GM12878 (cell line): ENCODE measurements around the gene LCN9. TPM values are rescaled to one million over a fixed set of nuclear protein-coding genes. Genes with fewer than 3 reads are reported as not detected.

Experiments
- ATAC-seq: fragments of 200-7000 bp; cut with Tn5 transposase; 3 replicates; pipeline ENCODE4 v1.9.1; 2020; ENCODE audit warnings: mild to moderate bottlenecking, moderate library complexity
- BruUV-seq: library from RNA; stranded (reverse); fragments of 400-500 nt; replicated peaks from 2 replicates; lab custom pipeline; 2021; lab: Mats Ljungman, UMichigan
- CTCF ChIA-PET: fragments of 300-600 bp; sonication (Branson Sonifier 250); formaldehyde crosslinking; extraction: SDS; loops from one replicate; lab custom pipeline; 2021; ENCODE audit warnings: inconsistent platforms; lab: Yijun Ruan, JAX
- POLR2A ChIA-PET: fragments of 350-600 bp; formaldehyde crosslinking; extraction: SDS; loops from one replicate; lab custom pipeline; 2021; ENCODE audit warnings: inconsistent platforms; lab: Charles Lee
- RAD21 ChIA-PET: fragments of 300-600 bp; sonication (Branson Sonifier 250); formaldehyde crosslinking; loops from one replicate; lab custom pipeline; 2023; ENCODE audit warnings: antibody characterized with exemption; ENCODE audit not compliant: unreplicated experiment; lab: Charles Lee
- SMC1A ChIA-PET: fragments of 300-600 bp; sonication (Branson Sonifier 250); formaldehyde crosslinking; loops from one replicate; lab custom pipeline; 2023; ENCODE audit not compliant: unreplicated experiment, uncharacterized antibody; lab: Charles Lee
- DNase-seq: peaks from one replicate; pipeline ENCODE4 v3.0.0-alpha.2; 2011; ENCODE audit warnings: low read depth, low spot score
- FAIRE-seq: peaks from 3 replicates; lab custom pipeline; 2011; peaks lifted over from hg19 to GRCh38; lab: Jason Lieb, UNC
- H2AFZ ChIP-seq: 2 replicates; pipeline ENCODE4 v1.6.0; 2011; ENCODE audit warnings: low read depth, low read length, control low read depth; ENCODE audit not compliant: control insufficient read depth
- H3K27ac ChIP-seq: 2 replicates; pipeline ENCODE4 v1.5.1; 2011; ENCODE audit warnings: control low read depth; ENCODE audit not compliant: control insufficient read depth, insufficient read depth
- H3K27me3 ChIP-seq, 2 experiments: replicated peaks in 1 of 2; 2 replicates each; pipeline versions ENCODE4 v1.6.0 to v1.6.1; 2011; ENCODE audit warnings: low read length in 1 of 2; ENCODE audit not compliant: control insufficient read depth in 2 of 2, insufficient read depth in 2 of 2
- H3K36me3 ChIP-seq, 2 experiments: 2 replicates each; pipeline ENCODE4 v1.5.1; 2011; ENCODE audit warnings: low read length in 1 of 2; ENCODE audit not compliant: control insufficient read depth in 2 of 2, insufficient read depth in 2 of 2
- H3K4me1 ChIP-seq: 2 replicates; pipeline ENCODE4 v1.6.1; 2011; ENCODE audit warnings: mild to moderate bottlenecking, low read length, moderate library complexity, mixed read lengths; ENCODE audit not compliant: control insufficient read depth, insufficient read depth
- H3K4me2 ChIP-seq: 2 replicates; pipeline ENCODE4 v1.6.0; 2011; ENCODE audit warnings: control low read depth; ENCODE audit not compliant: control insufficient read depth, insufficient read depth
- H3K4me3 ChIP-seq: fragments of 200-600 bp; sonication (generic); 2 replicates; pipeline ENCODE4 v1.5.1; 2016
- H3K79me2 ChIP-seq: 2 replicates; pipeline ENCODE4 v1.6.0; 2011; ENCODE audit warnings: low read length; ENCODE audit not compliant: control insufficient read depth, insufficient read depth
- H3K9ac ChIP-seq: 2 replicates; pipeline ENCODE4 v1.8.0; 2011; ENCODE audit warnings: low read length, control low read depth, mixed read lengths; ENCODE audit not compliant: control insufficient read depth, insufficient read depth
- H3K9me3 ChIP-seq: replicated peaks from 3 replicates; pipeline ENCODE4 v1.5.1; 2011; ENCODE audit warnings: mild to moderate bottlenecking, low read length; ENCODE audit not compliant: control insufficient read depth, insufficient read depth
- H4K20me1 ChIP-seq: 2 replicates; pipeline ENCODE4 v1.6.0; 2011; ENCODE audit not compliant: control insufficient read depth, insufficient read depth
- BCLAF1 ChIP-seq: fragments of 450-650 bp; IDR thresholded peaks from 2 replicates; pipeline ENCODE4 v1.6.1; 2017; ENCODE audit warnings: antibody characterized with exemption, mild to moderate bottlenecking, moderate library complexity
- EED ChIP-seq: sonication (generic); IDR thresholded peaks from 2 replicates; pipeline ENCODE4 v1.6.1; 2016; ENCODE audit warnings: antibody characterized with exemption, low read depth
- EGR1 ChIP-seq, 2 experiments: IDR thresholded peaks; 1 replicate in 1 of 2; 2 replicates in 1 of 2; pipeline ENCODE4 v1.6.1; 2011 to 2012; ENCODE audit warnings: low read depth in 2 of 2, low read length in 2 of 2, borderline replicate concordance in 1 of 2, mild to moderate bottlenecking in 1 of 2, moderate library complexity in 1 of 2
- ETV6 ChIP-seq, 2 experiments: fragments of 450-650 bp in 1 of 2; IDR thresholded peaks in 1 of 2; conservative IDR thresholded peaks in 1 of 2; 2 replicates each; pipeline ENCODE4 v1.6.1; 2014; ENCODE audit warnings: antibody characterized with exemption in 1 of 2, borderline replicate concordance in 1 of 2, low read depth in 1 of 2, mild to moderate bottlenecking in 1 of 2, moderate library complexity in 1 of 2
- FOS ChIP-seq: IDR thresholded peaks from 3 replicates; pipeline ENCODE4 v1.6.1; 2011; ENCODE audit warnings: borderline replicate concordance; ENCODE audit not compliant: insufficient read length; ENCODE audit errors: extremely low read depth
- JUND ChIP-seq: IDR thresholded peaks from 2 replicates; pipeline ENCODE4 v1.6.1; 2012; ENCODE audit warnings: low read depth, mild to moderate bottlenecking, low read length, improper control_type of control experiment, moderate library complexity
- KLF5 ChIP-seq: fragments of 450-650 bp; IDR thresholded peaks from 2 replicates; pipeline ENCODE4 v1.6.1; 2014; ENCODE audit warnings: mild to moderate bottlenecking; ENCODE audit not compliant: partially characterized antibody
- MLLT1 ChIP-seq: fragments of 450-650 bp; IDR thresholded peaks from 2 replicates; pipeline ENCODE4 v1.6.1; 2016; ENCODE audit warnings: mild to moderate bottlenecking
- NRF1 ChIP-seq: conservative IDR thresholded peaks from 2 replicates; pipeline ENCODE4 v1.6.1; 2011; ENCODE audit warnings: mild to moderate bottlenecking, low read depth, low read length, improper control_type of control experiment
- REST ChIP-seq: IDR thresholded peaks from 2 replicates; pipeline ENCODE4 v1.6.1; 2012; ENCODE audit warnings: mild to moderate bottlenecking, low read depth, low read length
- SMARCA5 ChIP-seq: fragments of 450-650 bp; IDR thresholded peaks from 2 replicates; pipeline ENCODE4 v1.6.1; 2017; ENCODE audit warnings: mild to moderate bottlenecking
- SREBF2 ChIP-seq: IDR thresholded peaks from 2 replicates; pipeline ENCODE4 v1.6.1; 2012; ENCODE audit warnings: mild to moderate bottlenecking, low read length
- YY1 ChIP-seq: IDR thresholded peaks from 2 replicates; pipeline ENCODE4 v1.6.1; 2011; ENCODE audit warnings: low read depth, mild to moderate bottlenecking, low read length
- ZBED1 ChIP-seq: IDR thresholded peaks from 2 replicates; pipeline ENCODE4 v1.6.1; 2016; ENCODE audit warnings: borderline replicate concordance
- ZNF207 ChIP-seq: fragments of 450-650 bp; IDR thresholded peaks from 2 replicates; pipeline ENCODE4 v1.6.1; 2014; ENCODE audit warnings: antibody characterized with exemption, mild to moderate bottlenecking, borderline replicate concordance
- WGBS: methylation state at CpG from one replicate; pipeline ENCODE4 v1.1.6; 2016; ENCODE audit warnings: low lambda C conversion rate; ENCODE audit not compliant: insufficient replicate concordance, insufficient coverage; ENCODE audit errors: missing lambda C conversion rate; 5-methylcytosine and 5-hydroxymethylcytosine counted together
- in situ Hi-C: fragments of 300-500 bp; cut with MboI; formaldehyde crosslinking; loops from 9 replicates; pipeline ENCODE4 v1.14.3; 2018; ENCODE audit warnings: mixed read lengths
- intact Hi-C: fragments of 100-400 bp; cut with micrococcal nuclease; formaldehyde crosslinking; loops from one replicate; pipeline ENCODE4 v1.14.2; 2022; ENCODE audit not compliant: unreplicated experiment
- polyA plus RNA-seq, 11 experiments: library from polyadenylated mRNA; depleted of rRNA in 4 of 11; unstranded in 6 of 11; stranded (reverse) in 5 of 11; fragments of >200 nt; fragmentation: Nextera tagmentation in 4 of 11; fragmentation: Illumina TruSeq in 1 of 11; extraction: Ambion mirVana in 4 of 11; extraction: Trizol in 1 of 11; gene quantifications; 1 replicate in 1 of 11; 2 replicates in 10 of 11; pipeline versions ENCODE4 v1.2.1 to v1.2.3, GENCODE V29; 2011 to 2016; ENCODE audit warnings: inconsistent platforms in 2 of 11, missing spikeins in 2 of 11, low read depth in 1 of 11
- total RNA-seq, 4 experiments: library from RNA; depleted of rRNA in 3 of 4; stranded (reverse); fragments of >200 nt in 3 of 4; fragmentation: Illumina TruSeq in 1 of 4; extraction: Trizol in 1 of 4; gene quantifications; 2 replicates each; pipeline versions ENCODE4 v1.2.1 to v1.2.3, GENCODE V29; 2013 to 2021

LCN9 gene
- total and polyA plus RNA-seq, 10 of the 15 experiments (the other 5 are each of a cell fraction or from before 2014, with no cell fraction given), result not detected

GRCh38 chr9:135711391-135711790 is 48.3 kb downstream of the LCN9 start:
- peaks cover 0 to 7% of the 10 kb centered on the region in 2 experiments; a peak in 2 of 4 replicates for H3K27me3 ChIP-seq
- no peak for DNase-seq
- in situ Hi-C loops (no loop called here), intact Hi-C loops (no loop called here)
- no peak for ATAC-seq
- H3K4me1 ChIP-seq, result no peaks in the 10 kb centered on the region
- ChIA-PET CTCF (no interaction called here), RAD21 (no interaction called here), SMC1A (no interaction called here), POLR2A (no interaction called here)
- H4K20me1 ChIP-seq, result no peaks in the 10 kb centered on the region
- no TSS peak for BruUV-seq
- no peak overlapping the region for H3K9ac ChIP-seq
- H2AFZ ChIP-seq, result no peak overlapping the region
- H3K27ac ChIP-seq, result no peak overlapping the region
- H3K4me2 ChIP-seq, result no peak overlapping the region
- FAIRE-seq, result no peak
- no peaks in the 10 kb centered on the region for H3K79me2 ChIP-seq
- WGBS, result 13% methylated on average over 12 of the region's 12 CpGs
- H3K9me3 ChIP-seq, result no peaks in the 10 kb centered on the region
- H3K4me3 ChIP-seq, result no peak overlapping the region
- H3K36me3 ChIP-seq, result no peaks in the 10 kb centered on the region
- TF ChIP-seq JUND (no peak), SMARCA5 (no peak), NRF1 (no peak), YY1 (no peak), MLLT1 (no peak), EGR1 (IDR thresholded peaks at IDR 0.05; ENCODE audit: borderline replicate concordance in 1 of 2, low read depth in 2 of 2, low read length in 2 of 2) (no peak), ETV6 (conservative IDR thresholded peaks at IDR 0.05 in 1 of 2, IDR thresholded peaks at IDR 0.05 in 1 of 2; ENCODE audit: borderline replicate concordance in 1 of 2, low read depth in 1 of 2) (no peak), ZNF207 (no peak), KLF5 (no peak), ZBED1 (no peak), SREBF2 (no peak), FOS (no peak), EED (no peak), BCLAF1 (no peak), REST (no peak)
